Measurements from ENCODE around the gene UBTD2. TPM values are rescaled to one million over a fixed set of nuclear protein-coding genes. Genes with fewer than 3 reads are reported as not detected.
"Not testable (repeated sequence)": the region's sequence is repeated elsewhere in the genome, so short reads cannot be mapped to it uniquely, and the experiment has no call there.

The UBTD2 gene
- total RNA-seq, 1 donor, result 1.7 TPM

GRCh38 chr5:172243302-172243701 lies 40.3 kb downstream of the UBTD2 start:
- Histone ChIP-seq H3K9me3 (ENCODE audit: low read depth, low read length) (no peaks in the 10 kb centered on the region), H3K4me1 (ENCODE audit: insufficient read depth, low read length) (no peaks in the 10 kb centered on the region), H3K27me3 (ENCODE audit: insufficient read depth, low read length) (no peaks in the 10 kb centered on the region), H3K4me3 (ENCODE audit: low read length) (no peak overlapping the region)

- Histone ChIP-seq H3K9me3 (ENCODE audit: low read depth, low read length) (no peaks in the 10 kb centered on the region), H3K4me1 (ENCODE audit: insufficient read depth, low read length) (peaks cover 14% of the 10 kb centered on the region)
These were observed 45.2 kb downstream of the UBTD2 start for GRCh38 chr5:172238334-172238733.

GRCh38 chr5:172235827-172236736 lies 47.5 kb downstream of the UBTD2 start:
- no peak overlapping the region for H3K4me3 ChIP-seq (ENCODE audit: low read length)
- no peaks in the 10 kb centered on the region for H3K9me3 ChIP-seq (ENCODE audit: low read depth, low read length)
- peaks cover 14% of the 10 kb centered on the region for H3K4me1 ChIP-seq (ENCODE audit: insufficient read depth, low read length)
- no peaks in the 10 kb centered on the region for H3K27me3 ChIP-seq (ENCODE audit: insufficient read depth, low read length)

More at GRCh38 chr5:172238334-172238733, 45.2 kb downstream of the UBTD2 start:
- H3K27me3 ChIP-seq (ENCODE audit: insufficient read depth, low read length), result no peaks in the 10 kb centered on the region
- no peak overlapping the region for H3K4me3 ChIP-seq (ENCODE audit: low read length)

- peaks cover 14% of the 10 kb centered on the region for H3K4me1 ChIP-seq (ENCODE audit: insufficient read depth, low read length)
- H3K27me3 ChIP-seq (ENCODE audit: insufficient read depth, low read length), result no peaks in the 10 kb centered on the region
- H3K9me3 ChIP-seq (ENCODE audit: low read depth, low read length), result no peaks in the 10 kb centered on the region
- H3K4me3 ChIP-seq (ENCODE audit: low read length), result no peak overlapping the region
These were observed 48.3 kb downstream of the UBTD2 start for GRCh38 chr5:172235132-172235780.

- Histone ChIP-seq H3K9me3 (ENCODE audit: low read depth, low read length) (no peaks in the 10 kb centered on the region), H3K4me1 (ENCODE audit: insufficient read depth, low read length) (peaks cover 14% of the 10 kb centered on the region), H3K27me3 (ENCODE audit: insufficient read depth, low read length) (no peaks in the 10 kb centered on the region), H3K4me3 (ENCODE audit: low read length) (no peak overlapping the region)
These were observed 49.5 kb downstream of the UBTD2 start for GRCh38 chr5:172234031-172234430.

GRCh38 chr5:172229904-172230303 lies 53.7 kb downstream of the UBTD2 start:
- peaks cover under 1% of the 10 kb centered on the region for H3K4me1 ChIP-seq (ENCODE audit: insufficient read depth, low read length)
- H3K9me3 ChIP-seq (ENCODE audit: low read depth, low read length), result no peaks in the 10 kb centered on the region
- no peak overlapping the region for H3K4me3 ChIP-seq (ENCODE audit: low read length)
- H3K27me3 ChIP-seq (ENCODE audit: insufficient read depth, low read length), result no peaks in the 10 kb centered on the region

- Histone ChIP-seq H3K4me1 (ENCODE audit: insufficient read depth, low read length) (no peaks in the 10 kb centered on the region), H3K4me3 (ENCODE audit: low read length) (no peak overlapping the region), H3K27me3 (ENCODE audit: insufficient read depth, low read length) (no peaks in the 10 kb centered on the region), H3K9me3 (ENCODE audit: low read depth, low read length) (no peaks in the 10 kb centered on the region)
These were observed 58.6 kb downstream of the UBTD2 start for GRCh38 chr5:172224996-172225395.

- Histone ChIP-seq H3K27me3 (ENCODE audit: insufficient read depth, low read length) (no peaks in the 10 kb centered on the region), H3K4me3 (ENCODE audit: low read length) (no peak overlapping the region), H3K4me1 (ENCODE audit: insufficient read depth, low read length) (no peaks in the 10 kb centered on the region), H3K9me3 (ENCODE audit: low read depth, low read length) (no peaks in the 10 kb centered on the region)
These were observed 59.4 kb downstream of the UBTD2 start for GRCh38 chr5:172223901-172224873.

GRCh38 chr5:172219296-172219695 lies 64.3 kb downstream of the UBTD2 start:
- Histone ChIP-seq H3K9me3 (ENCODE audit: low read depth, low read length) (no peaks in the 10 kb centered on the region), H3K4me3 (ENCODE audit: low read length) (no peak overlapping the region), H3K4me1 (ENCODE audit: insufficient read depth, low read length) (no peaks in the 10 kb centered on the region), H3K27me3 (ENCODE audit: insufficient read depth, low read length) (no peaks in the 10 kb centered on the region)

GRCh38 chr5:172216345-172216744 lies 67.2 kb downstream of the UBTD2 start:
- no peaks in the 10 kb centered on the region for H3K9me3 ChIP-seq (ENCODE audit: low read depth, low read length)
- H3K27me3 ChIP-seq (ENCODE audit: insufficient read depth, low read length), result no peaks in the 10 kb centered on the region
- no peaks in the 10 kb centered on the region for H3K4me1 ChIP-seq (ENCODE audit: insufficient read depth, low read length)
- H3K4me3 ChIP-seq (ENCODE audit: low read length), result no peak overlapping the region

- Histone ChIP-seq H3K9me3 (ENCODE audit: low read depth, low read length) (no peaks in the 10 kb centered on the region), H3K4me3 (ENCODE audit: low read length) (no peak overlapping the region), H3K27me3 (ENCODE audit: insufficient read depth, low read length) (no peaks in the 10 kb centered on the region), H3K4me1 (ENCODE audit: insufficient read depth, low read length) (no peaks in the 10 kb centered on the region)
These were observed 70.4 kb downstream of the UBTD2 start for GRCh38 chr5:172213126-172213525.

GRCh38 chr5:172211676-172212075 lies 71.9 kb downstream of the UBTD2 start:
- H3K4me3 ChIP-seq (ENCODE audit: low read length), result no peak overlapping the region
- H3K9me3 ChIP-seq (ENCODE audit: low read depth, low read length), result no peaks in the 10 kb centered on the region
- H3K27me3 ChIP-seq (ENCODE audit: insufficient read depth, low read length), result no peaks in the 10 kb centered on the region
- peaks cover 10% of the 10 kb centered on the region for H3K4me1 ChIP-seq (ENCODE audit: insufficient read depth, low read length)

GRCh38 chr5:172209714-172210113 lies 73.8 kb downstream of the UBTD2 start:
- Histone ChIP-seq H3K4me1 (ENCODE audit: insufficient read depth, low read length) (peaks cover 11% of the 10 kb centered on the region), H3K4me3 (ENCODE audit: low read length) (no peak overlapping the region), H3K27me3 (ENCODE audit: insufficient read depth, low read length) (no peaks in the 10 kb centered on the region), H3K9me3 (ENCODE audit: low read depth, low read length) (no peaks in the 10 kb centered on the region)

- Histone ChIP-seq H3K9me3 (ENCODE audit: low read depth, low read length) (no peaks in the 10 kb centered on the region), H3K4me1 (ENCODE audit: insufficient read depth, low read length) (peaks cover 11% of the 10 kb centered on the region), H3K27me3 (ENCODE audit: insufficient read depth, low read length) (no peaks in the 10 kb centered on the region), H3K4me3 (ENCODE audit: low read length) (no peak overlapping the region)
These were observed 76.1 kb downstream of the UBTD2 start for GRCh38 chr5:172207511-172207910.

GRCh38 chr5:172205984-172206383 lies 77.6 kb downstream of the UBTD2 start:
- not testable (repeated sequence) for H3K4me3 ChIP-seq (ENCODE audit: low read length); H3K9me3 ChIP-seq (ENCODE audit: low read depth, low read length); H3K27me3 ChIP-seq (ENCODE audit: insufficient read depth, low read length)
- H3K4me1 ChIP-seq (ENCODE audit: insufficient read depth, low read length), result peaks cover 11% of the 10 kb centered on the region
